D721Med (cell line): ENCODE data around the gene LTBP1.
"Not testable (repeated sequence)": the region's sequence is repeated elsewhere in the genome, so short reads cannot be mapped to it uniquely, and the experiment has no call there.

ENCODE experiments used
- DNase-seq: peaks from one replicate; pipeline ENCODE4 v3.0.0; 2011; ENCODE audit warnings: low spot score; ENCODE audit not compliant: insufficient read length
- FAIRE-seq: peaks from 2 replicates; lab custom pipeline; 2011; peaks lifted over from hg19 to GRCh38; lab: Jason Lieb, UNC
- CTCF ChIP-seq: IDR thresholded peaks from 2 replicates; pipeline ENCODE4 v1.5.1; 2012; ENCODE audit warnings: mild to moderate bottlenecking, control low read depth; ENCODE audit not compliant: insufficient read depth; ENCODE audit errors: missing control alignments

The LTBP1 gene

GRCh38 chr2:33168425-33168824 lies 221.7 kb downstream of the LTBP1 start:
- FAIRE-seq (no peak), DNase-seq (no peak)
- TF ChIP-seq CTCF: no peak

GRCh38 chr2:33168922-33169321 lies 222.2 kb downstream of the LTBP1 start:
- no peak for DNase-seq
- no peak for TF ChIP-seq CTCF
- FAIRE-seq: no peak

GRCh38 chr2:33170251-33170650 lies 223.5 kb downstream of the LTBP1 start:
- FAIRE-seq, DNase-seq: not testable (repeated sequence)

GRCh38 chr2:33177627-33178026 lies 230.9 kb downstream of the LTBP1 start:
- DNase-seq: no peak
- TF ChIP-seq CTCF: no peak
- FAIRE-seq: no peak

GRCh38 chr2:33178209-33178608 lies 231.5 kb downstream of the LTBP1 start:
- DNase-seq (no peak), FAIRE-seq (no peak)
- TF ChIP-seq CTCF: no peak

- FAIRE-seq (no peak), DNase-seq (no peak)
- no peak for TF ChIP-seq CTCF
These were observed 234.2 kb downstream of the LTBP1 start for GRCh38 chr2:33180915-33181314.

- FAIRE-seq (no peak), DNase-seq (no peak)
- no peak for TF ChIP-seq CTCF
These were observed 234.7 kb downstream of the LTBP1 start for GRCh38 chr2:33181466-33181865.

GRCh38 chr2:33184041-33184440 lies 237.3 kb downstream of the LTBP1 start:
- no peak for DNase-seq
- FAIRE-seq: no peak

More at GRCh38 chr2:33184041-33184440, 237.3 kb downstream of the LTBP1 start:
- no peak for TF ChIP-seq CTCF
